ENCODE measurements around the gene DNAJC3.

DNA sequence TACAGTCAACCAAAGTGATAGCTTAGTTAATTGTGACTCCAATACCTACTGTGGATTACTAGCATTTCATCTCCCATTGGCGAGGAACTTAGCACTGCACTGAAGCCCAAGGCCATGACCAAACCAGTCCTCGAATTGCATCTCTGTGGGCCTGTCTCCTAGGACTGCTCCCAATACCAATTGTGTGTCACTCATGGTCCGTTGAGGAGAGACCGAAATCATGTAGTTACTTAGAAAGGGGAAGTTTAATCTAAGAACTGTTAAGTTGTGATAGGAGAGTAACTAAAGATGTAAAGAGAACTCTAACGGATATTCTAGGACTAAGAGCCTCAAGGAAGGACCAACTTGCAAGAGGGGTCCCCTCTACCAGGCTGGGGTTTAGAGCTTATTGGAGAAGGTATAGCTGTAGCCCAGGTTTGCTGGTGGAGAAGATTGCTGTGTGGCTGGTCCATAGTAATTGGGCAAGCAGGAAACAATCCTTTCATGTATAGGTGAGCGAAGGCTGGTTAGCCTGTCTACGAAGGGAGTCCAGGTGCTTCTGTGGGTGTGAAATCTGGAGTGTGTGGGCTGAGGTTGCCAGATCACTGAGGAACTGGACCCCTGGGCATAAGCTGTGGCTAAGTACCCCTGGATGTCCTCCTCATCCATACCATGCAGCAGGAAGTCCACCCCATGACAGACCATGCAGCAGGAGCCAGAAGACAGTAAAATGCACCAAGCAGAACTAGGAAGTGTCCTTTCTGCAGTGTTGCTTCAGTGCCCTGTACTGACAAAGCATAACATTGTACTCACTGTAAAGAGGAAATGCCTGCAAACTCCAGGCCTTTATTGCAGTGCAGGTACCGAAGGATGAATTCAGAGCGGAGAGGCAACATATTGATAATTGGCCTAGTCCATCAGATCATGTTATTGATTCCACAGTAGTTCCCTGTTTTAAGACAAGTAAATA is 30.8 kb downstream of the DNAJC3 start:
- TF ChIP-seq, protein P1, sequence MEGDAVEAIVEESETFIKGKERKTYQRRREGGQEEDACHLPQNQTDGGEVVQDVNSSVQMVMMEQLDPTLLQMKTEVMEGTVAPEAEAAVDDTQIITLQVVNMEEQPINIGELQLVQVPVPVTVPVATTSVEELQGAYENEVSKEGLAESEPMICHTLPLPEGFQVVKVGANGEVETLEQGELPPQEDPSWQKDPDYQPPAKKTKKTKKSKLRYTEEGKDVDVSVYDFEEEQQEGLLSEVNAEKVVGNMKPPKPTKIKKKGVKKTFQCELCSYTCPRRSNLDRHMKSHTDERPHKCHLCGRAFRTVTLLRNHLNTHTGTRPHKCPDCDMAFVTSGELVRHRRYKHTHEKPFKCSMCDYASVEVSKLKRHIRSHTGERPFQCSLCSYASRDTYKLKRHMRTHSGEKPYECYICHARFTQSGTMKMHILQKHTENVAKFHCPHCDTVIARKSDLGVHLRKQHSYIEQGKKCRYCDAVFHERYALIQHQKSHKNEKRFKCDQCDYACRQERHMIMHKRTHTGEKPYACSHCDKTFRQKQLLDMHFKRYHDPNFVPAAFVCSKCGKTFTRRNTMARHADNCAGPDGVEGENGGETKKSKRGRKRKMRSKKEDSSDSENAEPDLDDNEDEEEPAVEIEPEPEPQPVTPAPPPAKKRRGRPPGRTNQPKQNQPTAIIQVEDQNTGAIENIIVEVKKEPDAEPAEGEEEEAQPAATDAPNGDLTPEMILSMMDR (IDR thresholded peaks at IDR 0.05; ENCODE audit: poor library complexity), result no peak
- TF ChIP-seq EZH2 (IDR thresholded peaks at IDR 0.05; ENCODE audit: borderline replicate concordance), result no peak
- no peak for TF ChIP-seq EZH2phosphoT487 (IDR thresholded peaks at IDR 0.05; ENCODE audit: low read depth, severe bottlenecking, unreplicated experiment)
